Psoas muscle (tissue), 8 donors: ENCODE results near the gene VAT1L. TPM values are rescaled to one million over a fixed set of nuclear protein-coding genes. Genes with fewer than 3 reads are reported as not detected.

Experiments used
- ATAC-seq, 4 donors: fragments of 200-7000 bp; cut with Tn5 transposase; one replicate each; pipeline ENCODE4 v1.9.1; 2020; ENCODE audit warnings: moderate library complexity in 3 of 4, mild to moderate bottlenecking in 2 of 4
- DNase-seq, 2 donors: peaks; one replicate each; pipeline ENCODE4 v3.0.0-alpha.2; 2020
- H3K27ac ChIP-seq: fragments of 200-600 bp; one replicate; pipeline ENCODE4 v1.8.0; 2022
- H3K27me3 ChIP-seq, 3 donors: fragments of 200-600 bp in 1 of 3; one replicate each; pipeline versions ENCODE4 v1.6.1 to v1.8.0; 2013 to 2022; ENCODE audit warnings: low read length in 2 of 3, mild to moderate bottlenecking in 2 of 3, moderate library complexity in 1 of 3; ENCODE audit not compliant: insufficient read depth in 3 of 3
- H3K36me3 ChIP-seq, 2 donors: fragments of 200-600 bp in 1 of 2; one replicate each; pipeline versions ENCODE4 v1.6.1 to v1.8.0; 2013 to 2022; ENCODE audit warnings: low read depth in 1 of 2, mild to moderate bottlenecking in 1 of 2, moderate library complexity in 1 of 2; ENCODE audit not compliant: insufficient read depth in 1 of 2
- H3K4me1 ChIP-seq: fragments of 200-600 bp; one replicate; pipeline ENCODE4 v1.8.0; 2022
- H3K4me3 ChIP-seq: fragments of 200-600 bp; one replicate; pipeline ENCODE4 v1.8.0; 2022; ENCODE audit warnings: mild to moderate bottlenecking
- H3K9me3 ChIP-seq: fragments of 200-600 bp; one replicate; pipeline ENCODE4 v1.8.0; 2022
- CTCF ChIP-seq: fragments of 200-600 bp; IDR thresholded peaks from one replicate; pipeline ENCODE4 v1.8.0; 2022; ENCODE audit warnings: antibody characterized with exemption
- WGBS, 3 donors: extraction: QIAGEN DNeasy Blood & Tissue Kit; methylation state at CpG; one replicate each; pipeline versions ENCODE4 v1.1.6 to v1.1.7; 2013; 5-methylcytosine and 5-hydroxymethylcytosine counted together
- intact Hi-C, 2 donors: fragments of 100-400 bp; cut with DNase I; formaldehyde crosslinking; loops; one replicate each; pipeline versions ENCODE4 v1.11.0 to v1.14.2; 2022
- polyA plus RNA-seq, 3 donors: library from polyadenylated mRNA; stranded (reverse); fragments of 200-250 nt; gene quantifications; one replicate each; pipeline ENCODE4 v1.2.3, GENCODE V29; 2013
- total RNA-seq, 4 donors: library from RNA; stranded (reverse); fragmentation: NEBNext Ultra II Directional in 2 of 4; extraction: Animal tissue kit (Norgen Biotek cat#: 25700) in 2 of 4; gene quantifications; one replicate each; pipeline versions ENCODE4 v1.2.1 to v1.2.4, GENCODE V29; 2021 to 2023
- donor health status: healthy with polysubstance abuse.
- donor health status: DM: no; HTN: no; CAD: no; lungs with moderate emphysema.
- donor health status: Bipolar disorder and iron deficiency.
- donor health status: healthy.
- donor health status: DM: yes; HTN: yes; CAD: no.
- donor health status: DM: no; HTN: no; CAD: no.
- donor health status: DM: no; HTN: no; CAD: no.
- donor health status: DM: yes; HTN: yes; CAD: no.

The VAT1L gene
- total and polyA plus RNA-seq, 7 donors: 0.03 to 0.20 (median 0.09) TPM; not detected in 3

DNA sequence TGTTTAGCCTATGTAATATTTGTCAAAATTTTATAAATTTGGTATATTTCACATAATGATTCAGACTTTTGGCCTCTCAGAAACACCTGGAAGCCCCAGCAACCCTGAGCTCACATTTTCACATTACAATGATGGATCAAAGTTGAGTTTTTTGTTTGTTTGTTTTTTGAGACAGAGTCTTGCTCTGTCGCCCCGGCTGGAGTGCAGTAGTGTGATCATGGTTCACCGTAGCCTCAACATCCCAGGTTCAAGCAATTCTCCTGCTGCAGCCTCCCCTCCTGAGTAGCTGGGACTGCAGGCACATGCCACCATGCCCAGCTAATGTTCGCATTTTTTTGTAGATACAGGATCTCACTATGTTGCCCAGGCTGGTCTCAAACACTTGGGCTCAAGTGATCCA is 10.6 kb upstream of the VAT1L start:
- no peak for TF ChIP-seq CTCF
- Histone ChIP-seq H3K4me1 (no peaks in the 10 kb centered on the region), H3K9me3 (no peaks in the 10 kb centered on the region), H3K27me3 (peaks cover 0 to 2% (median 0%) of the 10 kb centered on the region in 3 donors), H3K36me3 (no peaks in the 10 kb centered on the region), H3K27ac (no peak overlapping the region), H3K4me3 (no peak overlapping the region)
- intact Hi-C loops: no loop called here
- ATAC-seq (no peak), DNase-seq (no peak)
- 93 to 95% (median 94%) methylated on average over 4 of the region's 4 CpGs for WGBS, 3 donors

GRCh38 chr16:77780378-77780837 is 8.0 kb upstream of the VAT1L start:
- Histone ChIP-seq H3K36me3 (no peaks in the 10 kb centered on the region), H3K4me3 (no peak overlapping the region), H3K9me3 (no peaks in the 10 kb centered on the region), H3K27me3 (peaks cover 0 to 10% (median 4%) of the 10 kb centered on the region in 3 donors), H3K4me1 (no peaks in the 10 kb centered on the region), H3K27ac (no peak overlapping the region)
- ATAC-seq (no peak), DNase-seq (no peak)
- WGBS, 3 donors: 60 to 65% (median 64%) methylated on average over 9 of the region's 9 CpGs
- intact Hi-C loops: no loop called here
- TF ChIP-seq CTCF: no peak

GRCh38 chr16:77781091-77781490 is 7.3 kb upstream of the VAT1L start:
- Histone ChIP-seq H3K4me3 (no peak overlapping the region), H3K27ac (no peak overlapping the region), H3K36me3 (no peaks in the 10 kb centered on the region), H3K4me1 (no peaks in the 10 kb centered on the region), H3K27me3 (peaks cover 0 to 14% (median 4%) of the 10 kb centered on the region in 3 donors), H3K9me3 (no peaks in the 10 kb centered on the region)
- no peak for TF ChIP-seq CTCF
- DNase-seq (no peak), ATAC-seq (no peak)
- intact Hi-C loops: no loop called here

DNA sequence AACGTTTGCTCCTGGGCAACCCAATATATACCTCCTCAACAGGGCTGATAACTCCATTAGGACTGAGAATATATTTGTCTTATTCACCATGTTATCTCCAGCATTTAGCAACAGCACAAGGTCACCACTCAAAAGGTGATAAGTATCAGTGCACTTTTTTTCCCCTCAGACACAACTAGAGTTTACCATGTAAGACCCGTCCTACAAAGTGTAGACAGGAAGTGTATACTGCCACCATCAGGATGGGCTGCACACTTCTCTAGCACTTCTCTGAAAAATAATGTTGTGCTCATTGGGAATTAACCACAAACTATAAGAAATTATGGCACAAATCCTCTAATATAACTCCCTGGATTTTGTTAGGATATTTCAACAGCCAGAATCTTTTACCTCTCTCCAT is 5.7 kb upstream of the VAT1L start:
- Histone ChIP-seq H3K9me3 (no peaks in the 10 kb centered on the region), H3K36me3 (no peaks in the 10 kb centered on the region), H3K4me3 (no peak overlapping the region), H3K27me3 (peaks cover 0 to 30% (median 4%) of the 10 kb centered on the region in 3 donors), H3K27ac (no peak overlapping the region), H3K4me1 (no peaks in the 10 kb centered on the region)
- WGBS, 3 donors: 29 to 31% (median 30%) methylated on average over 2 of the region's 2 CpGs
- ATAC-seq (no peak), DNase-seq (no peak)
- no peak for TF ChIP-seq CTCF
- intact Hi-C loops: no loop called here
